Uterus (tissue), 2 donors: ENCODE results near the gene NR6A1.

Experiments
- CTCF ChIP-seq, 4 experiments: fragments of 200-600 bp in 2 of 4; fragments of 450-650 bp in 2 of 4; sonication (generic) in 2 of 4; IDR thresholded peaks; one replicate each; pipeline ENCODE4 v1.5.1; 2016 to 2019; ENCODE audit warnings: antibody characterized with exemption in 4 of 4, mild to moderate bottlenecking in 2 of 4, moderate library complexity in 1 of 4
- POLR2A ChIP-seq, 2 donors: fragments of 450-650 bp; IDR thresholded peaks; one replicate each; pipeline ENCODE4 v1.6.1; 2016; ENCODE audit warnings: antibody characterized with exemption in 2 of 2, mild to moderate bottlenecking in 1 of 2, moderate library complexity in 1 of 2

- TF ChIP-seq CTCF (IDR thresholded peaks at IDR 0.05) (no peak), POLR2A (IDR thresholded peaks at IDR 0.05) (no peak)
Observed at GRCh38 chr9:124468061-124468740, 302.9 kb downstream of the NR6A1 start.
